Stimulated activated CD8-positive, alpha-beta memory T cell treated with anti-CD3 and anti-CD28 coated beads, Interleukin-4, amount 100 ng/mL, for 1 hour (primary cell): ENCODE results near the gene ZBTB7C.

Experiments used
- DNase-seq, 2 donors: peaks; one replicate each; pipeline ENCODE4 v3.0.0-alpha.2; 2020; ENCODE audit warnings: low read depth in 2 of 2, low spot score in 1 of 2

ZBTB7C gene

GRCh38 chr18:48126240-48126639 lies 282.9 kb downstream of the ZBTB7C start:
- DNase-seq = no peak

DNA sequence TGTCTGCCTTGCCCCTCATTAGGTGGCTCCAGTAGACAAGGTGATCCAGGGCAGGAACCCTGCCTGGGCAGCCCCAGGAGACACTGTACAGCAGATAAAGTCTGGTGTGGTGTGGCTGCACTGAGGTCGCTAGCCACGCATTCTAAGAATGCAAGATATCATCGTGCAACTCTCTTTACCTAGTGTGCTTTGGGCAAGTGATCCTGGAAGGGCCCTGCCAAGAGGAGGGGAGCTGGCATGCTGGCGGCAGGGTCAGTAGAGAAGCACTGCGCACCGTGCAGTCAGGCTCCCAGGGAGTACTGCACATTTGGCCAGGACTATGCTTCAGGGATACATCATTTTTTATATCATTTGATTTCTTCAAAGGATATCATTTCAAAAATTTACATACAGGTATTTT lies 283.5 kb downstream of the ZBTB7C start:
- DNase-seq = no peak

DNA sequence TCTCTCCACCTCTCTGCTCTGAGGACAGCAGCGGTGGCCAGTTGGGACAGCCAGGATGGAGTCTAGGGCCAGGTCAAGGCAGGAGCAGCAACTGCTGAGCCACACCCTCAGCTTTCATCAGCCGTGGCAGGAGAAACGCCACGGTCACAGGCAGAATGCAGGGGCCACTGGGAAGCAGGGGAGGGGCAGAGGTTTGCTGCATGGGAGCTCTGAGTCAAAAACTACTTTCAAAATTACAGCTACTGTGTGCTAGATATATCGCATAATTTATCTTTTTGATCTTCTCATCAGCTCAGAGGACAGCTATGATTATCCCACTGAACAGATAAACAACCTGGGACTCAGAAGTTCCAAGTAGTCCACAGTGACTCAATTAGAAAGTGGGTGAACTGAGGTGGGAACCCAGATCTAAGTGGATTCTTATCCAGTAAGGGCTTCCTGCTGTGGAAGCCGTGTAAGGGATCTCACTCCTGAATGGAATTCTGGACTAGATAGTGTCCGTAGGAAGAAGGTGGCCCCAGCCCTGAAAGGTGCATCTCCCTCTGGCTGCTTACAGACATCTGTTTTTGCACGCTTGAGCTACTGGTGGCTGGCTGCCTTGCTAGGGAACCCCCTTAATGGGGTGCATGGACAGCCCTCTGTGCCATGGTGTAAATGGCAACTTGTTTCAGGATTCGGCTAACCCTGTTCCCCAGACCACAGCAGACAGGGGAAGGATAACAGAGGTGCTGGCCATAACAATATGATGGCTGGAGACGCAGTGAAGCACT lies 284.1 kb downstream of the ZBTB7C start:
- no peak for DNase-seq

GRCh38 chr18:48123941-48124340 lies 285.2 kb downstream of the ZBTB7C start:
- no peak for DNase-seq

DNA sequence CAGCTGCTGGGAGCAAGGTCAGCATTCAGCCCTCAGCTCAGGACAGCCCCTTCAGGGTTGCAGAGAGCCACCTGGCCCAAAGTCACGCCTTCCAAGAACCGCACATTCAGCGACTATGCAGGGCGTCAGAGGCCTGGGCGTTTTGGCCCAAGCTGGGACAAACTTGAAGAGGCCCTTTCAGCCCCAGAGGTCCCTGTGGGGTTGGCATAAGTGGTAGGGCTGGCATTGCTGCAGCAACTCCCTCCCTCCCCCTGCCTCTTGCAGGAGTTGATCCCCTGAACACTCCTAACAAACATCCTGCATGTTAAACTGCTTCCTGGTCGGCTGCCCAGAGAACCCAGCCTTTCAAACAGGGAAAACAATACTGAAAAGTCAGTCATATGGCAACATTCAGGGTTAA lies 285.9 kb downstream of the ZBTB7C start:
- DNase-seq = no peak

GRCh38 chr18:48122816-48123215 lies 286.4 kb downstream of the ZBTB7C start:
- DNase-seq = no peak

GRCh38 chr18:48122376-48122775 lies 286.8 kb downstream of the ZBTB7C start:
- no peak for DNase-seq

GRCh38 chr18:48121752-48122151 lies 287.4 kb downstream of the ZBTB7C start:
- DNase-seq = no peak

DNA sequence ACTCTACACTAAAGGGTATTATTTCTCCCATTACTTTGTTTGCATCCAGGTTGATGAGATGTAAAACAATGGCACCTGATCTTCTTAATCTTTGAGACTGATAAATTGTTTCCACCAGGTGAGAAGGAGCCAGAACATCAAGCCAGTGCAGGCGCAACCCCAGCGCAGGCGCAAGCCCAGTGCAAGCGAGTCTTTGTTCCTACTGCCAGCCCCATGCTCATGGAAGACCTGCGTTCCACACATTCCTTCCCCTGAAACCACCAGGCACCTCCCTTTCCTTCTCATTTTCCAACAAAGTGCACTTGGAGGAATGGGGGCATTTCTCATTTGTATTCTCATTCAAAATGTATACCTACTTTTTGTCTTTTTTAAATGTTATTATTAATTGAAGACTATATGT lies 290.0 kb downstream of the ZBTB7C start:
- no peak for DNase-seq

DNA sequence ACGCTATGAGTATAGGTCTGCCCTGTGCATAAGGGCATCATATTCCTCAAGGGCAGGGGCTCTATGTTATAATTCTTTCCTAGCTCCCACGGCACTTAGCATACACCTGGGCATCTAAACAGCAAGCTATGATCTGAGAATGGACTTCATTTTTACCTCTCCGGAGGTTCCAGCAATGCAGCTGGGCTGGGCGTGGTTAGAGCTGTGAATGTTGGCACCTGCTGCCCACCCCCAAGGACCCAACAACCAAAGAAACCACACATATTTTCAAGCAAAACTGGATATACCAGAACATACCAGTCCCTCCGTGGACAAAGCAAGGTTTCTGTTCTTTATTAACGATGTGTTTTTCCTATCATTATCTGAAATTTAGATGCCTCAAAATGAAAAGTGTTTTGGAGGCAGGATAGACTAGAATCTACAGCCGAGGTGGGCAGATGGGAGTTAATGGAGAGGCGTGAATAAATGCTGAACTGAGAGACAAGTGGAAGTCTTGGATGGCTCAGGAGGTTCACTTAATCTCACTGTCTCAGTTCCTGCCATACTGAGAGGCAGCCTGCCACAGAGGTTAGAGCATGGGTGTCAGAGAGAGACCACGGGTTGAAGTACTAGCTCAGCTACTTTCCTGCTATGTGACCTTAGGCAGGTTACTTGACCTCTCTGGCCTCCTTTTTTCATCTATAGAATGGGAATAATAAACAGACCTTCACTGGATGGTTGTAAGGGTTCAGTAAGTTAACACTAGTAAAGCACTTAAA lies 292.1 kb downstream of the ZBTB7C start:
- DNase-seq = no peak

- no peak for DNase-seq
Measured at GRCh38 chr18:48116017-48116416, 293.2 kb downstream of the ZBTB7C start.

GRCh38 chr18:48113691-48114090 lies 295.5 kb downstream of the ZBTB7C start:
- no peak for DNase-seq

GRCh38 chr18:48111587-48111986 lies 297.6 kb downstream of the ZBTB7C start:
- no peak for DNase-seq

DNA sequence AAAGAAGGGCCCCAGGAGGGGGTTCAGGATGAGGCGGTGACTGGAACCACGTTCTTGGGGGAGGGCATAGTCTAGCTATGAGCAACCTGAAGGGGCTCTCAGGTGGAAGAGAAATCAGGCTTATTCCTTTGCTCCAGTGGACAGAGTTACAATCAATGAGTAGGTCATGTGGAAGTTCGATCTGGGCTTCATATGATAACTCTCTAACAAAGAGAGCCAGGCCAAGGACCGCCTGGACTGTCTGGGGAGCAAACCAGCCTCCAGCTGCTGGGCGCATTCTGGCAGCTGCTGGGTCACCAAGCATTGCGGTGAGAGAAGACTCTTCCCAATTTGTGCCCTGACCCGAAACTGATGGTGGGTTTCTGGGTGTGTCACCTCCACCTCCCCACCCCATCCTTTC lies 298.4 kb downstream of the ZBTB7C start:
- DNase-seq = no peak

GRCh38 chr18:48109961-48110493 lies 299.2 kb downstream of the ZBTB7C start:
- DNase-seq = no peak

GRCh38 chr18:48108136-48108535 lies 301.0 kb downstream of the ZBTB7C start:
- DNase-seq = no peak

DNA sequence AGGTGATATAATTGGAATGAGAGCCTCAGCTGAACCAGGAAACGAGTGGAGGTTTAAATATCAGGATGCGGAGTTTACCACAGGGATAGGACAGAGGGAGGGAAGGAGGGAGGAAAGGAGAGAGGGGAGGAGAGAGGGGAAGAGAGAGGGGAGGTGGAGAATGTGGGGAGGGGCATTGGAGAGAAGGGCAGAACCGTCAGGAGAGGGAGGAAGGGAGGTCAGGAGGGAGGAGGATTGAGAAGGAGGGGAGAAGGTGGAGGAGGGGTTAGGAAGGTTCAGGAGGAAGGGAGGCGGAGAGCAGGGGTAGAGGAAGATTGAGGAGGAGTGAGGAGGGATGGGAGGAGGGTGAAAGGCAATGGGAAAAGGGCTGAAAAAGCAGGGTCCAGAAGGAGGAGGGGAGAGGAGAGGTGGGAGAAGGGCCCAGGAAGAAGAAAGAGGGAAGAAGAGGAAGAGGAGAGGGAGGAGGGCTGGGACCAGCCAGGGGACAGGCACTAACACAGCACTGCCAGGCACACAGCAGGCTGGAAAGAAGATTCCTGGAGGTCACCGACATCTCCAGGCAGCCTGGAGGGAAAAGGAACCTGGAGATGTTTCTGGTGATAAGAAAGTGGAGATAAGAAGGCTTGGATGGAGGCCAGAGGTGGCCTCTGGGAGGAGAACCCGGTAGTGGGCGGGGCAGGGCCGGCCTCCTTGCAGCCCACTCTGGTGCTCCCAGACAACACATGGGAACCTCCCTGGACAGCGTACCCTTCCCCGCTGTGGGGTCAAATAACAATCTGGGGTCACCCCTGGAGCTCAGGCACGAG lies 302.0 kb downstream of the ZBTB7C start:
- DNase-seq = no peak

DNA sequence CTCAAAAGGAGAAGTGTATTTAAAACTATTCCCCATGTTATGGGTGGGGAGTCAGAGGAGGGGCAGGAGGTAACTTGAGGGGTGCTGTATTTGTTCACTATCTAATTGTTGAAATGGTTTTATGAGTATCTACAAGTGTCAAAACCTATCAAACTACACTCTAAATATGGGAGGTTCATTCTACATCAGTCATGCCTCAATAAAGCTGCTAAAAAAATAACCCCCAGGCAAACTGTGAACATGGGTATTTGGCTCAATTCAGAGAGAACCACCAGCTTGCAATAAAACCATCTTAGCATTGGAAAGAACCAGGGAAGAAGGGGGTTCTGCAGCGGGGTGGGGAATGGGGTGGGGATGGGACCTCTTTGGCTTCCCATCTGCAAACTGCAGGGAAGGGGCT lies 302.7 kb downstream of the ZBTB7C start:
- no peak for DNase-seq

DNA sequence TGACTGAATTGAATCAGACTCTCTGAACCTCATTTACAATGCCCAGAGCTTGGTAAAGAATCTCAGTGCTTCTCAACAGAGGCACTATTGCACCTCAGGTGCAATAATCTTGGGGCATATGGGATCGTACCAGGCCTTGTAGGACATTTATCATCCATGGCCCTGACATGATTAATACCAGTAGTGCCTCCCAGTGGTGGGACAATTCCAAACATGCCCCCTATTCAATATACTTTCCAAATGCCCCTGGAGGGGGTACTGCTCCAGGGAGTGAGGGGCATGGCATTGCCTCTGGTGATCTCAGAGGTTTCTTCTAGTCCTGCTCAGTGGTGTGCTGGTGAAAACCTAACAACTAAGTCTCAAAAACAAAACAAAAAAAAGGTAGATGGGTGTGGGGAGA lies 303.9 kb downstream of the ZBTB7C start:
- no peak for DNase-seq

- DNase-seq = no peak
Measured at GRCh38 chr18:48104705-48105104, 304.5 kb downstream of the ZBTB7C start.

DNA sequence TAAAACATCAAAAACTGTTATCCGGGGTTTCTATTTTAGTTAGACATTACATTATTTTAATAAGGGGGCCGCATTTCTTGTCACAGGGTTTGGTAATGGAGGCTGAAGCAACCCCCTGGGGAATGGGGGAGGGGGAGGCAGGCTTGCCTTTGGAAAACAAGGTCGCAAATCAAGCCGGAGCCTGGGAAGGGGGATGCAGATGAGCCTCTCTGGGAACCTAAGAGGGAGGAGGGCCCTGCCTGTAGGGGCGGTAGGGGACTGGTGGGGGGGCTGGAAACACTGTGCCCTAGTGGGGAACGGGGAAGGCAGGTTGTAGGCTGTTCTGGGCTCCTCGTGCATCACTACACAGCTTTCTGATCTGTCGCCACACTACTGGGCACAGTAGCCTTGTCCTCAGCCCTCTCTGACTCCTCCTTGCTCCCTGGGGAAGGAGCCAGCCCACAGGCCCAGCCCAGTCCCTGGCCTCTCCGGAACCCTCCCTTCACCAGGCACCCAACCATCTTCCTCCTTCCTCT lies 308.5 kb downstream of the ZBTB7C start:
- DNase-seq = no peak
